ENCODE results near the gene SOWAHC. TPM values are rescaled to one million over a fixed set of nuclear protein-coding genes. Genes with fewer than 3 reads are reported as not detected.
A peak's percentile ranks its signal among the peaks of the same experiment; 100 is the strongest.

SOWAHC gene
- total RNA-seq, 2 donors from 2014 or later: 11.1 to 14.9 TPM

GRCh38 chr2:109644571-109645275 is 30.6 kb downstream of the SOWAHC start:
- H3K9me3 ChIP-seq (ENCODE audit: control insufficient read depth, low read length): no peaks in the 10 kb centered on the region
- Mint-ChIP-seq H3K27me3 (ENCODE audit: insufficient read depth) (peaks cover 1% of the 10 kb centered on the region), H3K36me3 (ENCODE audit: low read depth) (no peaks in the 10 kb centered on the region), H3K4me1 (peaks cover 30% of the 10 kb centered on the region), H3K27ac (peak overlapping the region; percentile 82), H3K9me3 (no peaks in the 10 kb centered on the region), H3K4me3 (peak overlapping the region; percentile 35)
- H3K4me3 ChIP-seq (ENCODE audit: low read length): peak overlapping the region; percentile 16
- H3K4me1 ChIP-seq (ENCODE audit: control insufficient read depth, insufficient read depth, low read length): peaks cover 16% of the 10 kb centered on the region
- peak overlapping the region; percentile 80 for H3K27ac ChIP-seq (ENCODE audit: low read depth, low read length)
- H3K27me3 ChIP-seq (ENCODE audit: control insufficient read depth, insufficient read depth, low read length, poor library complexity, severe bottlenecking): no peaks in the 10 kb centered on the region
- TF ChIP-seq CTCF (conservative IDR thresholded peaks at IDR 0.05): no peak
- H3K9ac ChIP-seq (ENCODE audit: extremely low read depth, low read length, poor library complexity, severe bottlenecking): peak overlapping the region; percentile 33
- H3K36me3 ChIP-seq (ENCODE audit: control insufficient read depth, insufficient read depth, low read length): no peaks in the 10 kb centered on the region
- peak; percentile 84 for DNase-seq
- 9 to 27% methylated on average over 8 to 12 of the region's 12 CpGs for WGBS, 2 experiments (ENCODE audit: insufficient coverage in 1 of 2, insufficient read length in 1 of 2)

- H3K27ac Mint-ChIP-seq: peak overlapping the region; percentile 82
- H3K4me1 Mint-ChIP-seq: peaks cover 39% of the 10 kb centered on the region
- Histone ChIP-seq H3K27ac (ENCODE audit: low read depth, low read length) (peak overlapping the region; percentile 80), H3K36me3 (ENCODE audit: control insufficient read depth, insufficient read depth, low read length) (no peaks in the 10 kb centered on the region), H3K9ac (ENCODE audit: extremely low read depth, low read length, poor library complexity, severe bottlenecking) (no peak overlapping the region), H3K27me3 (ENCODE audit: control insufficient read depth, insufficient read depth, low read length, poor library complexity, severe bottlenecking) (no peaks in the 10 kb centered on the region), H3K4me1 (ENCODE audit: control insufficient read depth, insufficient read depth, low read length) (peaks cover 16% of the 10 kb centered on the region), H3K4me3 (ENCODE audit: low read length) (no peak overlapping the region), H3K9me3 (ENCODE audit: control insufficient read depth, low read length) (no peaks in the 10 kb centered on the region)
- peaks cover 1% of the 10 kb centered on the region for H3K27me3 Mint-ChIP-seq (ENCODE audit: insufficient read depth)
- peak; percentile 63 for DNase-seq
- TF ChIP-seq CTCF (conservative IDR thresholded peaks at IDR 0.05): no peak
- peak overlapping the region; percentile 35 for H3K4me3 Mint-ChIP-seq
- H3K9me3 Mint-ChIP-seq: no peaks in the 10 kb centered on the region
- H3K36me3 Mint-ChIP-seq (ENCODE audit: low read depth): no peaks in the 10 kb centered on the region
- 76 to 79% methylated on average over 8 to 14 of the region's 14 CpGs for WGBS, 2 experiments (ENCODE audit: insufficient coverage in 1 of 2, insufficient read length in 1 of 2)
Measured at GRCh38 chr2:109645412-109646184, 31.4 kb downstream of the SOWAHC start.

- Histone ChIP-seq H3K4me3 (ENCODE audit: low read length) (no peak overlapping the region), H3K27me3 (ENCODE audit: control insufficient read depth, insufficient read depth, low read length, poor library complexity, severe bottlenecking) (no peaks in the 10 kb centered on the region), H3K9me3 (ENCODE audit: control insufficient read depth, low read length) (no peaks in the 10 kb centered on the region), H3K36me3 (ENCODE audit: control insufficient read depth, insufficient read depth, low read length) (no peaks in the 10 kb centered on the region), H3K4me1 (ENCODE audit: control insufficient read depth, insufficient read depth, low read length) (peaks cover 16% of the 10 kb centered on the region), H3K27ac (ENCODE audit: low read depth, low read length) (no peak overlapping the region), H3K9ac (ENCODE audit: extremely low read depth, low read length, poor library complexity, severe bottlenecking) (no peak overlapping the region)
- H3K27me3 Mint-ChIP-seq (ENCODE audit: insufficient read depth): peaks cover 1% of the 10 kb centered on the region
- WGBS, 2 experiments (ENCODE audit: insufficient coverage in 1 of 2, insufficient read length in 1 of 2): 95 to 96% methylated on average over 4 to 8 of the region's 8 CpGs
- no peaks in the 10 kb centered on the region for H3K36me3 Mint-ChIP-seq (ENCODE audit: low read depth)
- H3K4me3 Mint-ChIP-seq: no peak overlapping the region
- no peak for DNase-seq
- peaks cover 40% of the 10 kb centered on the region for H3K4me1 Mint-ChIP-seq
- H3K27ac Mint-ChIP-seq: peak overlapping the region; percentile 26
- no peak for TF ChIP-seq CTCF (conservative IDR thresholded peaks at IDR 0.05)
- no peaks in the 10 kb centered on the region for H3K9me3 Mint-ChIP-seq
Measured at GRCh38 chr2:109646961-109647360, 32.8 kb downstream of the SOWAHC start.

Data from endodermal cell (in vitro differentiated cells).